Caco-2 (cell line): ENCODE data around the gene DNMT3A. TPM values are rescaled to one million over a fixed set of nuclear protein-coding genes. Genes with fewer than 3 reads are reported as not detected.

Experiments
- BruUV-seq: library from RNA; stranded (reverse); fragments of 400-500 nt; replicated peaks from 2 replicates; lab custom pipeline; 2021; lab: Mats Ljungman, UMichigan
- CTCF ChIA-PET: fragments of 300-600 bp; sonication (Branson Sonifier 250); formaldehyde crosslinking; loops from one replicate; lab custom pipeline; 2022; ENCODE audit warnings: antibody characterized with exemption; lab: Charles Lee
- POLR2A ChIA-PET: fragments of 300-600 bp; sonication (Branson Sonifier 250); formaldehyde crosslinking; loops from one replicate; lab custom pipeline; 2022; ENCODE audit warnings: antibody characterized with exemption; lab: Charles Lee
- DNase-seq, 2 experiments: peaks; one replicate each; pipeline versions ENCODE4 v3.0.0 to v3.0.0-alpha.2; 2020 to 2022
- H3K27me3 ChIP-seq: replicated peaks from 2 replicates; pipeline ENCODE4 v1.6.0; 2011; ENCODE audit warnings: low read length; ENCODE audit not compliant: control insufficient read depth, insufficient read depth
- H3K36me3 ChIP-seq: 2 replicates; pipeline ENCODE4 v1.5.1; 2011; ENCODE audit warnings: low read length; ENCODE audit not compliant: control insufficient read depth, insufficient read depth
- H3K4me1 ChIP-seq: fragments of 250-450 bp; sonication (Bioruptor Pico); 2 replicates; pipeline ENCODE4 v1.5.1; 2020; ENCODE audit warnings: mild to moderate bottlenecking
- H3K4me3 ChIP-seq: 2 replicates; pipeline ENCODE4 v1.5.1; 2011; ENCODE audit warnings: low read depth, mild to moderate bottlenecking, control low read depth, low read length
- H3K9me3 ChIP-seq: fragments of 250-450 bp; sonication (Bioruptor Pico); 2 replicates; pipeline ENCODE4 v1.5.1; 2020; ENCODE audit warnings: mild to moderate bottlenecking, moderate library complexity
- H3K27ac Mint-ChIP-seq: one replicate; pipeline ENCODE4 v1.8.0; 2022; ENCODE audit warnings: mixed read lengths; ENCODE audit not compliant: unreplicated experiment
- H3K27me3 Mint-ChIP-seq: one replicate; pipeline ENCODE4 v1.8.0; 2022; ENCODE audit warnings: mixed read lengths; ENCODE audit not compliant: insufficient read depth, unreplicated experiment
- H3K36me3 Mint-ChIP-seq: one replicate; pipeline ENCODE4 v1.8.0; 2022; ENCODE audit warnings: mild to moderate bottlenecking, mixed read lengths; ENCODE audit not compliant: insufficient read depth, unreplicated experiment
- H3K4me1 Mint-ChIP-seq: one replicate; pipeline ENCODE4 v1.8.0; 2022; ENCODE audit warnings: low read depth, mixed read lengths; ENCODE audit not compliant: unreplicated experiment
- H3K4me3 Mint-ChIP-seq: one replicate; pipeline ENCODE4 v1.8.0; 2022; ENCODE audit warnings: mild to moderate bottlenecking, moderate library complexity, mixed read lengths; ENCODE audit not compliant: unreplicated experiment
- H3K9me3 Mint-ChIP-seq: one replicate; pipeline ENCODE4 v1.8.0; 2022; ENCODE audit warnings: mixed read lengths; ENCODE audit not compliant: unreplicated experiment
- CTCF ChIP-seq, 2 experiments: fragments of 200-600 bp in 1 of 2; IDR thresholded peaks; 1 replicate in 1 of 2; 2 replicates in 1 of 2; pipeline versions ENCODE4 v1.5.1 to v1.8.0; 2011 to 2022; ENCODE audit warnings: antibody characterized with exemption in 1 of 2, control low read depth in 1 of 2, inconsistent platforms in 1 of 2, low read depth in 1 of 2, low read length in 1 of 2, mild to moderate bottlenecking in 1 of 2, moderate library complexity in 1 of 2; ENCODE audit not compliant: insufficient read depth in 1 of 2, severe bottlenecking in 1 of 2, unreplicated experiment in 1 of 2
- intact Hi-C: fragments of 100-400 bp; cut with micrococcal nuclease; formaldehyde crosslinking; loops from one replicate; pipeline ENCODE4 v1.10.0; 2022; ENCODE audit not compliant: unreplicated experiment
- total RNA-seq: library from RNA; stranded (reverse); gene quantifications from 2 replicates; pipeline ENCODE4 v1.2.3, GENCODE V29; 2022

Gene DNMT3A
- total RNA-seq, 1 experiment from 2014 or later = 72.2 TPM

GRCh38 chr2:25341011-25341727, 556 bp downstream of the DNMT3A start:
- no peaks in the 10 kb centered on the region for H3K4me1 ChIP-seq
- intact Hi-C loops = no loop called here
- peak overlapping the region; percentile 47 for H3K4me3 ChIP-seq

GRCh38 chr2:25340181-25340921, 1.4 kb downstream of the DNMT3A start:
- no TSS peak for BruUV-seq
- H3K4me1 Mint-ChIP-seq = no peaks in the 10 kb centered on the region
- H3K9me3 Mint-ChIP-seq = no peaks in the 10 kb centered on the region
- intact Hi-C loops = no loop called here
- POLR2A ChIA-PET = no interaction called here
- no peaks in the 10 kb centered on the region for H3K27me3 ChIP-seq
- CTCF ChIA-PET = interaction anchor here (0.7 to 1.0 kb wide), 2 partner anchors 19 to 22 kb away, joined by 3 read pairs; no protein-coding TSS in a partner anchor
- H3K4me3 ChIP-seq = no peak overlapping the region
- H3K27ac Mint-ChIP-seq = no peak overlapping the region
- H3K4me1 ChIP-seq = no peaks in the 10 kb centered on the region
- H3K36me3 ChIP-seq = no peaks in the 10 kb centered on the region
- H3K9me3 ChIP-seq = no peaks in the 10 kb centered on the region
- no peak for TF ChIP-seq CTCF (IDR thresholded peaks at IDR 0.05; ENCODE audit: insufficient read depth in 1 of 2, low read depth in 1 of 2, low read length in 1 of 2, severe bottlenecking in 1 of 2, unreplicated experiment in 1 of 2)
- H3K27me3 Mint-ChIP-seq = no peaks in the 10 kb centered on the region
- no peak for DNase-seq
- H3K36me3 Mint-ChIP-seq = peaks cover 7% of the 10 kb centered on the region
- H3K4me3 Mint-ChIP-seq = peak overlapping the region; percentile 60

More at GRCh38 chr2:25341011-25341727, 556 bp downstream of the DNMT3A start:
- peak overlapping the region; percentile 85 for H3K4me3 Mint-ChIP-seq
- H3K4me1 Mint-ChIP-seq = no peaks in the 10 kb centered on the region
- H3K36me3 Mint-ChIP-seq = peaks cover 7% of the 10 kb centered on the region
- no TSS peak for BruUV-seq
- ChIA-PET CTCF (no interaction called here), POLR2A (no interaction called here)
- H3K27ac Mint-ChIP-seq = no peak overlapping the region
- Histone ChIP-seq H3K36me3 (no peaks in the 10 kb centered on the region), H3K27me3 (no peaks in the 10 kb centered on the region), H3K9me3 (no peaks in the 10 kb centered on the region)
- TF ChIP-seq CTCF (IDR thresholded peaks at IDR 0.05; ENCODE audit: insufficient read depth in 1 of 2, low read depth in 1 of 2, low read length in 1 of 2, severe bottlenecking in 1 of 2, unreplicated experiment in 1 of 2) = no peak
- DNase-seq = peak in 1 of 2 experiments; percentile 29
- no peaks in the 10 kb centered on the region for H3K9me3 Mint-ChIP-seq
- H3K27me3 Mint-ChIP-seq = no peaks in the 10 kb centered on the region

GRCh38 chr2:25339791-25340180, 1.9 kb downstream of the DNMT3A start:
- Histone ChIP-seq H3K9me3 (no peaks in the 10 kb centered on the region), H3K4me3 (no peak overlapping the region), H3K36me3 (no peaks in the 10 kb centered on the region), H3K27me3 (no peaks in the 10 kb centered on the region), H3K4me1 (no peaks in the 10 kb centered on the region)
- Mint-ChIP-seq H3K36me3 (peaks cover 7% of the 10 kb centered on the region), H3K4me3 (peak overlapping the region; percentile 60), H3K9me3 (no peaks in the 10 kb centered on the region), H3K27ac (no peak overlapping the region), H3K27me3 (no peaks in the 10 kb centered on the region), H3K4me1 (no peaks in the 10 kb centered on the region)
- intact Hi-C loops = no loop called here
- peak in 1 of 2 experiments; percentile 29 for DNase-seq
- ChIA-PET CTCF (interaction anchor here (0.7 to 1.0 kb wide), 2 partner anchors 19 to 22 kb away, joined by 3 read pairs; no protein-coding TSS in a partner anchor), POLR2A (no interaction called here)
- BruUV-seq = no TSS peak
- no peak for TF ChIP-seq CTCF (IDR thresholded peaks at IDR 0.05; ENCODE audit: insufficient read depth in 1 of 2, low read depth in 1 of 2, low read length in 1 of 2, severe bottlenecking in 1 of 2, unreplicated experiment in 1 of 2)
